ENCODE results near the gene IL21. TPM values are rescaled to one million over a fixed set of nuclear protein-coding genes. Genes with fewer than 3 reads are reported as not detected.

The IL21 gene
- total and polyA plus RNA-seq, 2 of the 13 experiments (the other 11 are each of a cell fraction or from before 2014, with no cell fraction given) = not detected

DNA sequence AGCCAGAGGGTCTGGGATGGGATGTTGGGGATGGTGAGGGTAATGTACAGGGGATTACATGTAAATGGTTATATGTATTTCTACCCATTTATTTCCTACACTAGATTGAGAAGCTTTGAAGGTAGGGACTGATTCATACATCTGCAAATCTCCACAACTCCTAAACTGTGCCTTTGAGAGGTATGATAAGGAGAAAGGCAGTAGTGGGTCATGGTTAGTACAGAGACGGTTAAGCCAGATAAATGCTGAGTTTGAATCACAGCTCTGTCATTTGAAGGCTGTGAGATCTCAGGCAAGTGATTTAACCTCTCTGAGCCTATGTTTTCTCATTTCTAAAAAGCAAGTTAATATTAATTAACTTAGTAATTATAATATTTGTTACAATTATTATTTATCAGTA, 29.3 kb upstream of the IL21 start:
- no peaks in the 10 kb centered on the region for H3K79me2 ChIP-seq (ENCODE audit: insufficient read depth, low read length)
- H3K9ac ChIP-seq (ENCODE audit: insufficient read depth, low read depth, low read length) = no peak overlapping the region
- no peak for ATAC-seq
- no peak overlapping the region for H2AFZ ChIP-seq (ENCODE audit: low read length)
- ChIA-PET POLR2A (no interaction called here), CTCF (ENCODE audit: low intra/inter-chr PET ratio, low total read pairs) (no interaction called here)
- in situ Hi-C loops (cut with HindIII; ENCODE audit: extremely low pct_ligation_motif_present, low pct_unique_long_range_greater_than_20kb) (no loop called here), intact Hi-C loops (cut with micrococcal nuclease; ENCODE audit: unreplicated experiment) (no loop called here)
- DNase-seq (ENCODE audit: low spot score) = no peak
- no peaks in the 10 kb centered on the region for H3K36me3 ChIP-seq (replicated peaks in 1 of 2; ENCODE audit: control insufficient read depth in 1 of 2, insufficient read depth in 2 of 2, low read length in 2 of 2)
- no peaks in the 10 kb centered on the region for H3K9me3 ChIP-seq (ENCODE audit: low read length)
- no peak for FAIRE-seq
- no peaks in the 10 kb centered on the region for H3K4me1 ChIP-seq (ENCODE audit: insufficient read depth, low read length)
- no peak overlapping the region for H3K4me3 ChIP-seq (replicated peaks in 1 of 3; ENCODE audit: insufficient read depth in 1 of 3, low read depth in 2 of 3, low read length in 3 of 3)
- H3K27me3 ChIP-seq (ENCODE audit: control insufficient read depth in 1 of 2, insufficient read depth in 2 of 2, low read length in 2 of 2) = no peaks in the 10 kb centered on the region
- TF ChIP-seq ZNF660 (CRISPR knock-in tag; IDR thresholded peaks at IDR 0.05; ENCODE audit: borderline replicate concordance, low read depth) (no peak), POLR2G (IDR thresholded peaks at IDR 0.05; ENCODE audit: low read depth, low read length) (no peak), FOXA1 (IDR thresholded peaks at IDR 0.05) (no peak), FOXA1 (CRISPR knock-in tag; IDR thresholded peaks at IDR 0.05) (no peak), KMT2A (CRISPR knock-in tag; IDR thresholded peaks at IDR 0.05) (no peak), SRF (IDR thresholded peaks at IDR 0.05; ENCODE audit: low read depth, low read length) (no peak), MYNN (CRISPR knock-in tag; IDR thresholded peaks at IDR 0.05; ENCODE audit: low read depth) (no peak)
- TF ChIP-seq, protein P1, sequence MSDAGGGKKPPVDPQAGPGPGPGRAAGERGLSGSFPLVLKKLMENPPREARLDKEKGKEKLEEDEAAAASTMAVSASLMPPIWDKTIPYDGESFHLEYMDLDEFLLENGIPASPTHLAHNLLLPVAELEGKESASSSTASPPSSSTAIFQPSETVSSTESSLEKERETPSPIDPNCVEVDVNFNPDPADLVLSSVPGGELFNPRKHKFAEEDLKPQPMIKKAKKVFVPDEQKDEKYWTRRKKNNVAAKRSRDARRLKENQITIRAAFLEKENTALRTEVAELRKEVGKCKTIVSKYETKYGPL (CRISPR knock-in tag; IDR thresholded peaks at IDR 0.05) = no peak
- TF ChIP-seq, protein P2, sequence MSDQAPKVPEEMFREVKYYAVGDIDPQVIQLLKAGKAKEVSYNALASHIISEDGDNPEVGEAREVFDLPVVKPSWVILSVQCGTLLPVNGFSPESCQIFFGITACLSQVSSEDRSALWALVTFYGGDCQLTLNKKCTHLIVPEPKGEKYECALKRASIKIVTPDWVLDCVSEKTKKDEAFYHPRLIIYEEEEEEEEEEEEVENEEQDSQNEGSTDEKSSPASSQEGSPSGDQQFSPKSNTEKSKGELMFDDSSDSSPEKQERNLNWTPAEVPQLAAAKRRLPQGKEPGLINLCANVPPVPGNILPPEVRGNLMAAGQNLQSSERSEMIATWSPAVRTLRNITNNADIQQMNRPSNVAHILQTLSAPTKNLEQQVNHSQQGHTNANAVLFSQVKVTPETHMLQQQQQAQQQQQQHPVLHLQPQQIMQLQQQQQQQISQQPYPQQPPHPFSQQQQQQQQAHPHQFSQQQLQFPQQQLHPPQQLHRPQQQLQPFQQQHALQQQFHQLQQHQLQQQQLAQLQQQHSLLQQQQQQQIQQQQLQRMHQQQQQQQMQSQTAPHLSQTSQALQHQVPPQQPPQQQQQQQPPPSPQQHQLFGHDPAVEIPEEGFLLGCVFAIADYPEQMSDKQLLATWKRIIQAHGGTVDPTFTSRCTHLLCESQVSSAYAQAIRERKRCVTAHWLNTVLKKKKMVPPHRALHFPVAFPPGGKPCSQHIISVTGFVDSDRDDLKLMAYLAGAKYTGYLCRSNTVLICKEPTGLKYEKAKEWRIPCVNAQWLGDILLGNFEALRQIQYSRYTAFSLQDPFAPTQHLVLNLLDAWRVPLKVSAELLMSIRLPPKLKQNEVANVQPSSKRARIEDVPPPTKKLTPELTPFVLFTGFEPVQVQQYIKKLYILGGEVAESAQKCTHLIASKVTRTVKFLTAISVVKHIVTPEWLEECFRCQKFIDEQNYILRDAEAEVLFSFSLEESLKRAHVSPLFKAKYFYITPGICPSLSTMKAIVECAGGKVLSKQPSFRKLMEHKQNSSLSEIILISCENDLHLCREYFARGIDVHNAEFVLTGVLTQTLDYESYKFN (CRISPR knock-in tag; conservative IDR thresholded peaks at IDR 0.05) = no peak
- H3K4me2 ChIP-seq (ENCODE audit: low read depth, low read length) = no peak overlapping the region
- no TSS peak for BruUV-seq (replicated peaks)
- WGBS (ENCODE audit: low lambda C conversion rate) = 88% methylated on average over 1 of the region's 1 CpG
- no peaks in the 10 kb centered on the region for H4K20me1 ChIP-seq (ENCODE audit: insufficient read depth, low read length)
- no peak overlapping the region for H3K27ac ChIP-seq (ENCODE audit: extremely low read length, insufficient read depth, low read length)
